DND-41 (cell line): ENCODE data around the gene STXBP5L.

ENCODE experiments used
- ATAC-seq: fragments of 200-7000 bp; cut with Tn5 transposase; 3 replicates; pipeline ENCODE4 v1.9.1; 2021; ENCODE audit warnings: low read depth; ENCODE audit not compliant: insufficient read depth
- DNase-seq: peaks from one replicate; pipeline ENCODE4 v3.0.0-alpha.2; 2020
- H2AFZ ChIP-seq: 2 replicates; pipeline ENCODE4 v1.6.0; 2012; ENCODE audit warnings: low read depth, low read length
- H3K27ac ChIP-seq: 2 replicates; pipeline ENCODE4 v1.5.1; 2012; ENCODE audit warnings: low read length, inconsistent platforms
- H3K27me3 ChIP-seq: fragments of 200-600 bp; sonication (generic); 2 replicates; pipeline ENCODE4 v1.6.0; 2012; ENCODE audit warnings: low read length, mild to moderate bottlenecking, inconsistent platforms; ENCODE audit not compliant: insufficient read depth, poor library complexity
- H3K36me3 ChIP-seq: 2 replicates; pipeline ENCODE4 v1.5.1; 2012; ENCODE audit warnings: low read length, inconsistent platforms; ENCODE audit not compliant: insufficient read depth
- H3K4me1 ChIP-seq: 2 replicates; pipeline ENCODE4 v1.5.1; 2012; ENCODE audit warnings: mild to moderate bottlenecking, low read length; ENCODE audit not compliant: insufficient read depth
- H3K4me2 ChIP-seq: 2 replicates; pipeline ENCODE4 v1.6.0; 2012; ENCODE audit warnings: mild to moderate bottlenecking, moderate library complexity, low read length, inconsistent platforms; ENCODE audit not compliant: insufficient read depth
- H3K4me3 ChIP-seq, 2 experiments: fragments of 200-600 bp in 1 of 2; shearing (Covaris generic) in 1 of 2; 2 replicates each; pipeline ENCODE4 v1.5.1; 2012 to 2016; ENCODE audit warnings: inconsistent platforms in 2 of 2, low read length in 2 of 2, mild to moderate bottlenecking in 2 of 2, low read depth in 1 of 2, moderate library complexity in 1 of 2
- H3K79me2 ChIP-seq: 2 replicates; pipeline ENCODE4 v1.6.0; 2012; ENCODE audit warnings: low read length, inconsistent platforms; ENCODE audit not compliant: insufficient read depth
- H3K9ac ChIP-seq: 2 replicates; pipeline ENCODE4 v1.6.0; 2012; ENCODE audit warnings: low read depth, mild to moderate bottlenecking, inconsistent platforms, low read length, moderate library complexity
- H3K9me3 ChIP-seq: 2 replicates; pipeline ENCODE4 v1.5.1; 2012; ENCODE audit warnings: low read length, moderate library complexity, mild to moderate bottlenecking, inconsistent platforms; ENCODE audit not compliant: insufficient read depth, severe bottlenecking
- H4K20me1 ChIP-seq: 2 replicates; pipeline ENCODE4 v1.6.0; 2012; ENCODE audit warnings: low read length; ENCODE audit not compliant: insufficient read depth
- CTCF ChIP-seq: IDR thresholded peaks from 2 replicates; pipeline ENCODE4 v1.5.1; 2012; ENCODE audit warnings: borderline replicate concordance, low read length, moderate library complexity, mild to moderate bottlenecking; ENCODE audit not compliant: poor library complexity, severe bottlenecking; ENCODE audit errors: extremely low read depth
- EZH2 ChIP-seq: IDR thresholded peaks from 3 replicates; pipeline ENCODE4 v1.6.1; 2012; ENCODE audit warnings: borderline replicate concordance, low read depth, mild to moderate bottlenecking, moderate library complexity, low read length, inconsistent platforms; ENCODE audit not compliant: severe bottlenecking

STXBP5L gene

GRCh38 chr3:121155028-121155427, 247.0 kb downstream of the STXBP5L start:
- no peak overlapping the region for H3K4me3 ChIP-seq
- H3K4me2 ChIP-seq: no peak overlapping the region
- no peak overlapping the region for H3K27ac ChIP-seq
- no peak for TF ChIP-seq EZH2
- TF ChIP-seq CTCF: no peak
- DNase-seq (no peak), ATAC-seq (no peak)
- no peak overlapping the region for H2AFZ ChIP-seq
- no peaks in the 10 kb centered on the region for H3K4me1 ChIP-seq
- H3K9ac ChIP-seq: no peak overlapping the region
- no peaks in the 10 kb centered on the region for H3K9me3 ChIP-seq
- H4K20me1 ChIP-seq: no peaks in the 10 kb centered on the region
- H3K27me3 ChIP-seq: no peaks in the 10 kb centered on the region
- H3K79me2 ChIP-seq: no peaks in the 10 kb centered on the region
- no peaks in the 10 kb centered on the region for H3K36me3 ChIP-seq

GRCh38 chr3:121165397-121165837, 257.4 kb downstream of the STXBP5L start:
- Histone ChIP-seq H2AFZ (no peak overlapping the region), H3K27me3 (no peaks in the 10 kb centered on the region), H3K9me3 (no peaks in the 10 kb centered on the region), H3K79me2 (no peaks in the 10 kb centered on the region), H3K36me3 (no peaks in the 10 kb centered on the region), H3K4me2 (no peak overlapping the region), H4K20me1 (no peaks in the 10 kb centered on the region), H3K4me3 (no peak overlapping the region), H3K4me1 (no peaks in the 10 kb centered on the region), H3K27ac (no peak overlapping the region), H3K9ac (no peak overlapping the region)
- DNase-seq (no peak), ATAC-seq (no peak)
- TF ChIP-seq CTCF (no peak), EZH2 (no peak)

- TF ChIP-seq CTCF (no peak), EZH2 (no peak)
- Histone ChIP-seq H3K4me2 (no peak overlapping the region), H3K36me3 (no peaks in the 10 kb centered on the region), H2AFZ (no peak overlapping the region), H3K4me3 (no peak overlapping the region), H3K27me3 (no peaks in the 10 kb centered on the region), H3K9me3 (no peaks in the 10 kb centered on the region), H4K20me1 (no peaks in the 10 kb centered on the region), H3K4me1 (no peaks in the 10 kb centered on the region), H3K27ac (no peak overlapping the region), H3K79me2 (no peaks in the 10 kb centered on the region), H3K9ac (no peak overlapping the region)
- ATAC-seq (no peak), DNase-seq (no peak)
Observed at GRCh38 chr3:121167374-121168139, 259.6 kb downstream of the STXBP5L start.
